Middle frontal gyrus (tissue), 1 donor: ENCODE data around the gene DCPS.
"Not testable (repeated sequence)": the region's sequence is repeated elsewhere in the genome, so short reads cannot be mapped to it uniquely, and the experiment has no call there.

Experiments used
- DNase-seq: peaks from one replicate; pipeline ENCODE4 v3.0.0-alpha.2; 2015; ENCODE audit warnings: low spot score; ENCODE audit errors: extremely low spot score

Gene DCPS

DNA sequence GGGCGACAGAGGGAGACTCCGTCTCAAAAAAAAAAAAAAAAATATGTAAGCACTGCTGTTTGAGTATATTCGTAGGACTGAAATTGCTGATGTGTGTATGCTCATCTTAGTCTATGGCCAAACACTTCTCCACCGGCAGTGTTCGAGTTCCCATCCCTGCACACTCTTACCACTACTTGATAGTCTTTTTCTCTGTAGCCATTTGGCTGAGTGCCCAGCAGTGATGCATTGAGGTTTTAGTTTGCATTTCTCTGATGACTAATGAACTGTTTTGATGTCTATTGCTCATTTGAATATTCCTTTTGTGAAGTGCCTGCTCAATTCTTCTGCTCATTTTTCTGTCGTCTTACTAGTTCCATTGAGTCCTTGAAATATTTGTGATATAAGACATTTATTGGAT lies 19.0 kb upstream of the DCPS start:
- peak; percentile 33 for DNase-seq

GRCh38 chr11:126288237-126288636 lies 15.6 kb upstream of the DCPS start:
- no peak for DNase-seq

DNA sequence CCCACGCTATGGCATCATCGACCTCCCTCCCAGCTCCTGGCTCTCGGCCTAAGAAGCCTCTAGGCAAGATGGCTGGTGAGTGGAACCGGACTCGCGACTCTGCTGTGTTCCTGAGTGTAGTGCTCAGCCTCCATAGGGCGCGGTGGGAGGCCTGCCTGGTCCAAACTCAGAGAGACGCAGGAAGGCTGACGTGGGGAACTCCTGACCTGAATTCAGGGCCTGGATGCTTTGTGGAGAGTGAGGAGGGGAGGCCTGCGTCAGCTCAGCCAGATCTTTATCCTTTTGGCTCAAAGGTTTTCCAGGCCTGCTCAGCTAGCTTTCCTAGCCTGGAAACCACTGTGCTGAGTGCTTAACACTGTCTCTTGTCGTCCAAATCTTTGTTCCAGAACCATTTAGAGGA lies 13.0 kb upstream of the DCPS start:
- DNase-seq = no peak

DNA sequence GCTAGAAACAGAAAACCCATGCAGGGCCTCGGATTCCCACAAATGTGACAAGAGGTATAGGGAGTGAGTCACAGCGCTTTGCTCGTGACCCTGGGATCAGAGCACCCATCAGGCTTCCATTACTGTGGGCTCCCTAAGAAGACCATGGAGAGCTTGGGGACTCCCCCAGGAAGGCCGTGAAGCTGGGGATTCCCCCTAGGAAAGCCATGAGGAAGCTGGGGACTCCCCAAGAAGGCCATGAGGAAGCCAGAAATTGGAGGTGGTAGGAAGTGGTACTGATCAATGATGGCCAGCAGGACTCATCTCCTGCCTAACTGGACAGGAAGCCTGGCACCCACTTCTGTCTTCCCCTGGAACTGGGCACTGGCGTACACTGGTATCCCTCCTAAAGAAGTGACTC lies 10.1 kb upstream of the DCPS start:
- DNase-seq = no peak

- DNase-seq = no peak
Measured at GRCh38 chr11:126297004-126297403, 6.9 kb upstream of the DCPS start.

DNA sequence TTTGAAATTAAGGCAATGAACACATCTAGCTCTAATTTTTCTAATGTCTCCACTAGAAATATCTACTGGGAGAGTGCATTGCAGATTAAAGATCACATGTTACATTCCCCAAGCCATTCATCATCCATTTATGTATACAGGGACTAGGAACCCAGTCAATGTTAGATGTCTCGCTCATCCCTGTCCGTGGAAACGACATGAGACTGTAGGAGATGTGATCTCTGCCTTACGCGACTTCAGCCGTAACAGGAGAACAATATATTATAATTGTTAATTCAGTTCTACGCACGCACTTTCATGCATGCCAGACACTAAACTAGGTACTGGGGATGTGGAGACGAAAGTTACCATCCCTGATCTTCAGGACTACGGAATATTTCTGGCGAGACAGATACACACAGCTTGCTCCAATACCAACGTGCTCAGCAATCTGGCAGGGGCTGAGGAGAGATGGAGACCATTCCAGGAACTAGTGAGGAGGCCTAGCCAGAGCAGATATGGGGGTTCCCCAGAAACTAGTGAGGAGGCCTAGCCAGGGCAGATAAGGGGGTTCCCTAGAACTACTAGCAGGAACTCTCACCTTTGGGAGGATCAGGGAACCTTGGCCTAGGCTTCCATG lies 706 bp downstream of the DCPS start:
- no peak for DNase-seq

DNA sequence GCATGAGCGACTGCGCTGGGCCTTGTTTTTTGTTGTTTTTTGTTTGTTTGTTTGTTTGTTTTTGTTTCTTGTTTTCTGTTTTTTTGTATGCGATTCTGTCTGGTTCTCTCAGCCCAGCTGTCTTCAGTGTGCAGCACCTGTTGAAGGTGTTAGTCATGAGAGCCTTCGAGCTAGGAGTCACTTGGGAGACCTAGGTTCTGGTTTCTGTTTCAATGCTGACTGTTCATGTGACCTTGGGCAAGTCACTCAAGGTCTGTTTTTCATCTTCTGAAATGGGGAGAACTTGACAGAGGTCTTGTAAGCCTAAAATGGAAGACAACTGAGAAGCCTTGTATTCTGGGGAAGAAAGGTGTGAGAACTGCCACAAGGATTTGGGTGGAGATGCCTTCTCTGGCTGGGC lies 1.8 kb downstream of the DCPS start:
- no peak for DNase-seq

DNA sequence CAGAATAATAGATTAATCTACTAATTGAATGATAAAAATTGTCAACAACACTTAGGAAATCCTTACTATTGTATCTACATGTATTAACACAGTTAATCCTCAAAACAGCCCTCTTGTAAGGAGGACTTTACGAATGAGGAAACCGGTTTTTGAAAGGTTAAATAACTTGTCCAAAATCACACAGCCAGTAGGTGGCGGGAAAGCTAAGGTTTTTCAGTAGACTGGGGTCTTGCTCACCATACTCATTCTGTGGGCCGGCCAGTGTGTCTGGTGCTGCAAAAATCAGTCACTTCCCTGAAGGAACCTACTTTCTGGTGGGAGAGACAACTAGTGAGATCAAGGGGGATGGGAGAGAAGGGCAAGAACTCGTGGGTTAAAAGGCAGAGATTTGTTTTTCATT lies 3.8 kb downstream of the DCPS start:
- no peak for DNase-seq

DNA sequence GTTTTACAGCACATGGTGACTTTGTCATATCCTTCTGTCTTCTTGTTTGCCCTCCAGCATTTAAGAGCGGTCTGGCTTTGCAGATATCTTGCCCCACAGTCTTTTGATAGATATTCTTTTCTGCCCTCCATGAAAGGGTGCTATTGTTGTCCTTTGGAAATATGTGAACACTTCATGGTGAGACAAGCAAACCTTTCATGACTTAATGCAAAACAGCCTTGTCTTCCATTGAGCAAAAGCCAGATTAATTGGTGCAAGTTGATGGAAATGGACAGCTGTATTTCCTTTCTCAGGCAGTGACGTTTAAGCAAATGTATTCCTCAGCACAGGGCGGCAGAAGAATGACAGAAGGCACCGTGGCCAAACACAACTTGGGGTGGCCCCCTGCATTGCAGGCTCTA lies 4.4 kb downstream of the DCPS start:
- no peak for DNase-seq

DNA sequence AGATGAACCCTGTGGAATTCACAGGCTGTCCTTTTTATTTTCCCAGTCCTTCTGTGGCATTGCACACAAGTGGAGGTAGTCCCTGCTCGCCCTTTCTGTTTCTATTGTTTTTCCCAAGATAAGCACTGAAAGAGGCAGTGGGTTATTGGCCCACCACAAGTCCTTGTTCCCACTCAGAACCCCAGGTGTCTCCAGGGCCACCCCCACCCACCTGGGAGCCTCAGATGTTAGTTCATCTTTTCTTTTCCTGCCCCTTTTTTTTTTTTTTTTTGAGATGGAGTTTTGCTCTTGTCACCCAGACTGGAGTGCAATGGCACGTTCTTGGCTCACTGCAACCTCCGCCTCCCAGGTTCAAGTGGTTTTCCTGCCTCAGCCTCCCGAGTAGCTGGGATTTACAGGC lies 4.9 kb downstream of the DCPS start:
- DNase-seq = not testable (repeated sequence)

DNA sequence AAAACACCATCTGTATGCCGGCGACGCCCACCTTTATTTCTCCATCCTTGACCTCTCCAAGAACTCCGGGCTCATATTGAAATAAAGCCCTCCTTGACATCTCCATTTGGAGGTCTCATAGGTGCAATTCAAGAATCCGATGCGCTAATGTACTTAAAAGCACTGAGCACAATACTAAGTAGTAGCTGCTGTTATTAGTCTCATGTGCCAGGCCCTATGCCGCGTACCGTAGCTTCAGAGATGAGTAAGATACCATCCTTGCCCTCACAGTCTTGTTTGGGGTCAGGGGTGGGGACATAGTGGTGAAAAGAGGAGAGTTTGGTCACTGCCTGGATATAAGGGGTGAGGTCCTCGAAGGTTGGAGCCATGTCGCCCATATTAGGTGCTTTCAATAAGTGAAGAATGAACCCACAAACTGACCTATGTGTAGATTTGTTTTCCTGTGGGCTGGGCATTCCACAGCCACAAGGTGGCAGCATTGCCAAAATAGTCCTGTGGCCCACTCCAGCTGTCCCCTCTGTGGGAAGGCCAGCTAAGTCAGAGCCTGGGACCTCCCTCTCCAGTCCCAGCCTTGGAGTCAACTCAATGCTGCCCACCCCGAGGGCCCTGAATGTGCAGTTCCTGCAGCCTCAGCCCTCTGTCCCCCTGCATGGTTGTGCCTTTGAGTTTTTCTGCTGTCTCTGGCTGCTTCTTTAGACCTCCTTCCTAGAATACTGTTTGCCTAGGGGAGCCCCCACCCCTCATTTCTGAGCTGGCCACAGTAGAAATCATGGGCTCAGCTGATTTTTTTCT lies 6.5 kb downstream of the DCPS start:
- DNase-seq = peak; percentile 71

- no peak for DNase-seq
Measured at GRCh38 chr11:126310992-126311310, 7.1 kb downstream of the DCPS start.

- no peak for DNase-seq
Measured at GRCh38 chr11:126311401-126312291, 7.8 kb downstream of the DCPS start.

GRCh38 chr11:126312961-126313360 lies 9.1 kb downstream of the DCPS start:
- DNase-seq = no peak

DNA sequence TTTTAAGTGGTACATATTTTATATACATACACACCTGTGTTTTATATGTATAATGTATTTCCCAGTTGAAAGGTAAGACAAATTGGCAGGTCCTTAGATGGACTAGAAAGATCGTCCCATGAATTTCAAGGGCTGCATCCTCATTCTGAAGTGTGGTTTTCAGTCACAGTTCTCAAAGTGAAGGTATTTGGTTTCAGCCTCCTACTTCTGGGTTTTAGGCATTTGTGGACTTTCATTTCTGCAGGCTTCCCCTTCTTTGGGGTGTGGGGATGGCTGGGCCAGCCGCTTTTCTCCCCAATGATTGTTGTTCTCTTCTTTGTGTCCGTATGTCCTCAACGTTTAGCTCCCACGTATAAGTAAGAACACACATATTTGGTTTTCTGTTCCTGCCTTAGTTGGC lies 10.0 kb downstream of the DCPS start:
- DNase-seq = no peak

DNA sequence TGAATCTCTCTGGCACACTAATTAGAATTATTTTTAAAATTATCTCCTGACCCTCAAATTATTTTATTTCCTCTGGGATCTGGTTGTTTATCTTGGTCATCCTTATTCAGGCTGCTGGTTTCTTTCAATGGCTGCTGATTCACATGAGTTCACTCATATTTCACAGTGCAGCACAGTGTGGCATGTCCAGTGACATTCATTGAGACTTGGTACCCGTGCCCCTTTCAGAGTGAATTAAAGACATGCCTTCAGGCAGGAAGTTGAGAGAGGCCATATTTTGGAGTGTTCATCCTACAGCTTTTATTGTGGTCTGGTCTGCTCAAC lies 13.5 kb downstream of the DCPS start:
- no peak for DNase-seq

GRCh38 chr11:126317756-126318573 lies 14.1 kb downstream of the DCPS start:
- no peak for DNase-seq

GRCh38 chr11:126318574-126319373 lies 14.9 kb downstream of the DCPS start:
- DNase-seq = peak; percentile 33

- no peak for DNase-seq
Measured at GRCh38 chr11:126319374-126319740, 15.5 kb downstream of the DCPS start.

- no peak for DNase-seq
Measured at GRCh38 chr11:126322996-126323395, 19.1 kb downstream of the DCPS start.
